Stomach (tissue), 4 donors: ENCODE measurements around the gene FAM25A.
"Not testable (repeated sequence)": the region's sequence is repeated elsewhere in the genome, so short reads cannot be mapped to it uniquely, and the experiment has no call there.

Experiments used
- CTCF ChIP-seq, 7 experiments: fragments of 450-650 bp in 4 of 7; fragments of 200-600 bp in 3 of 7; sonication (generic) in 3 of 7; IDR thresholded peaks; one replicate each; pipeline ENCODE4 v1.5.1; 2016 to 2019; ENCODE audit warnings: antibody characterized with exemption in 7 of 7, control low read depth in 2 of 7, mild to moderate bottlenecking in 1 of 7
- EP300 ChIP-seq: sonication (generic); formaldehyde crosslinking; IDR thresholded peaks from one replicate; pipeline ENCODE4 v1.6.1; 2017; ENCODE audit warnings: antibody characterized with exemption
- POLR2A ChIP-seq, 4 donors: fragments of 450-650 bp; IDR thresholded peaks; one replicate each; pipeline ENCODE4 v1.6.1; 2016; ENCODE audit warnings: antibody characterized with exemption in 4 of 4, control low read depth in 2 of 4, mild to moderate bottlenecking in 1 of 4, moderate library complexity in 1 of 4
- POLR2AphosphoS5 ChIP-seq, 3 donors: sonication (generic); formaldehyde crosslinking; IDR thresholded peaks; one replicate each; pipeline ENCODE4 v1.6.1; 2016; ENCODE audit warnings: antibody characterized with exemption in 3 of 3

GRCh38 chr10:86984498-86984897 lies 35.6 kb upstream of the FAM25A start:
- TF ChIP-seq CTCF (IDR thresholded peaks at IDR 0.05); POLR2AphosphoS5 (IDR thresholded peaks at IDR 0.05); POLR2A (IDR thresholded peaks at IDR 0.05); EP300: not testable (repeated sequence)
